Activated naive CD4-positive, alpha-beta T cell treated with anti-CD3 and anti-CD28 coated beads, Interleukin-2, amount 50 U/mL, for 72 hours (primary cell): ENCODE results near the gene TBC1D3B. TPM values are rescaled to one million over a fixed set of nuclear protein-coding genes. Genes with fewer than 3 reads are reported as not detected.
"Not testable (repeated sequence)": the region's sequence is repeated elsewhere in the genome, so short reads cannot be mapped to it uniquely, and the experiment has no call there.

Experiments used
- ATAC-seq, 2 donors: fragments of 150-1000 bp; cut with Tn5 transposase; 2 replicates each; pipeline ENCODE4 v1.10.0; 2021; ENCODE audit warnings: mild to moderate bottlenecking in 2 of 2, moderate library complexity in 2 of 2
- DNase-seq, 2 donors: peaks; one replicate each; pipeline ENCODE4 v3.0.0; 2021 to 2022; ENCODE audit warnings: low spot score in 2 of 2
- H3K27ac Mint-ChIP-seq, 2 donors: one replicate each; pipeline ENCODE4 v1.8.0; 2022; ENCODE audit warnings: mild to moderate bottlenecking in 2 of 2, mixed read lengths in 2 of 2
- H3K36me3 Mint-ChIP-seq, 2 donors: one replicate each; pipeline ENCODE4 v1.8.0; 2022; ENCODE audit warnings: mixed read lengths in 2 of 2
- H3K9me3 Mint-ChIP-seq, 2 donors: one replicate each; pipeline ENCODE4 v1.8.0; 2022; ENCODE audit warnings: mixed read lengths in 2 of 2
- total RNA-seq, 2 donors: library from RNA; stranded (reverse); gene quantifications; one replicate each; pipeline ENCODE4 v1.2.3, GENCODE V29; 2022

Gene TBC1D3B
- total RNA-seq: 1 to 10 TPM; 4.3 to 7.6 TPM

DNA sequence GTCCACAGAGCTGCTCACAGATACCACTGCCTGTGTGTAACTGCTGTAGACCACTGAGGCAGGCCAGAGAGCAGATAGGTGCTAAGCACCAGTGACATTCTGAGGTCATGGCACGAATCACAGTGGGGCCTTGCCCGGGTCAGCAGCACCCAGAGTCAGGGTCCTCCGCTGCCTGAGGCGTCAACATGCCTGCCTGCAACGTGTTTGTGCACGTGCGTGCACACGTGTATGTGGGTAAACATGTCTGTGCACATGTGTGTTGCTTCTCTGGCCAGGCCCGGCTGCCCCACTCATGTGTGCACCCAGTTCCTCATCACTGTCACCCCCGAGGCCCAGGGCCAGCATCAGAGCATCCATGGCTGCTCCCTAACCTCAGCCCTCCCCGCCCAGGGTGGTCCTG lies at the start of gene TBC1D3B:
Gene TBC1D3B, minus strand, starts transcription at position 101 of the 400 bp plus-strand sequence. CDS start 1,586 bp downstream, outside the sequence.
- not testable (repeated sequence) for ATAC-seq, H3K36me3 Mint-ChIP-seq, H3K27ac Mint-ChIP-seq, DNase-seq, H3K9me3 Mint-ChIP-seq

DNA sequence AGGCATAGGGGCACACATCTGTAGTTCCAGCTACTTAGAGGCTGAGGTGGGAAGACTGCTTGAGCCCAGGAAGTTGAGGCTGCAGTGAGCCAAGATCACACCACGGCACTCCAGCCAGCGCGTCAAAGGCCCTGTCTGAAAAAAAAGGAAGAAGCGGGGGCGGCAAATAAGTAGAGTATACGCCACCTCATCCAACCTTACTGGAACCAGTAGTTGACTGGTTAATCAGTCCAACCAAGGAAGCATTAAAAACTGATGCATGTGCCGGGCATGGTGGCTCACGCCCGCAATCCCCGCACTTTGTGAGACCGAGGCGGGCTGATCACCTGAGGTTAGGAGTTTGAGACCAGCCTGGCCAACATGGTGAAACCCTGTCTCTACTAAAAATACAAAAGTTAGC lies 46.5 kb upstream of the TBC1D3B start:
- not testable (repeated sequence) for DNase-seq, H3K36me3 Mint-ChIP-seq, ATAC-seq, H3K27ac Mint-ChIP-seq
- H3K9me3 Mint-ChIP-seq: peaks cover 3 to 10% of the 10 kb centered on the region in 2 donors

DNA sequence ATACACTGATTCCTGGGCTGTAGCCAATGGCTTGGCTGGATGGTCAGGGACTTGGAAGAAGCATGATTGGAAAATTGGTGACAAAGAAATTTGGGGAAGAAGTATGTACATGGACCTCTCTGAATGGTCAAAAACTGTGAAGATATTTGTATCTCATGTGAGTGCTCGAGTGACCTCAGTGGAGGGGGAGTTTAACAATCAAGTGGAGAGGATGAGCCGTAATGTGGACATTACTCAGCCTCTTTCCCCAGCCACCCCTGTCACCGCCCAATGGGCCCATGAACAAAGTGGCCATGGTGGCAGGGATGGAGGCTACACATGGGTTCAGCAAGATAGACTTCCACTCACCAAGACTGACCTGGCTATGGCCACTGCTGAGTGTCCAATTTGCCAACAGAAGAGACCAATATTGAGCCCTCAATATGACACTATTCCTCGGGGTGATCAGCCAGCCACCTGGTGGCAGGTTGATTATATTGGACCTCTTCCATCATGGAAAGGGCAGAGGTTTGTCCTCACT lies 45.2 kb upstream of the TBC1D3B start:
- not testable (repeated sequence) for H3K27ac Mint-ChIP-seq, DNase-seq, ATAC-seq, H3K36me3 Mint-ChIP-seq
- peaks cover 3 to 14% of the 10 kb centered on the region in 2 donors for H3K9me3 Mint-ChIP-seq

DNA sequence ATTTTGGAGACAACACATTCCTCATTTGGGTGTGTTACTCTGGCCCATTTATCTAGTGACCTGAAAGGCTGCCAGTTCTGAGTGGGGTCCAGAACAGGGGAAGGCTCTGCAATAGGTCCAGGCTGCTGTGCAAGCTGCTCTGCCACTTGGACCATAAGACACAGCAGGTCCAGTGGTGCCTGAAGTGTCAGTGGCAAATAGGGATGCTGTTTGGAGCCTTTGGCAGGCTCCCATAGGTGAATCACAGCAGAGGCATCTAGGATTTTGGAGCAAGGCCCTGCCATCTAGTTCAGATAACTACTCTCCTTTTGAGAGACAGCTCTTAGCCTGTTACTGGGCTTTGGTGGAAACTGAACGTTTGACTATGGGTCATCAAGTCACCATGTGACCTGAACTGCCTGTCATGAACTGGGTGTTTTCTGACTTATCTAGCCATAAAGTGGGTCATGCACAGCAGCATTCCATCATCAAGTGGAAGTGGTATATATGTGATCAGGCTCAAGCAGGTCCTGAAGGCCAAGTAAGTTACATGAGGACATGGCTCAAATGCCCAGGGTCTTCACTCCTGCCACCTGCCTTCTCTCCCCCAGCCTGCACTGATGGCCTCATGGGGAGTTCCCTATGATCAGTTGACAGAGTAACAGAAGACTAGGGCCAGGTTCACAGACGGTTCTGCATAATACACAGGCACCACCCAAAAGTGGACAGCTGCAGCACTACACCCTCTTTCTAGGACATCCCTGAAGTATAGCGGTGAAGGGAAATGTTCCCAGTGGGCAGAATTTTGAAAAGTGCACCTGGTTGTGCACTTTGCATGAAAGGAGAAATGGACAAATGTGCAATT lies 44.5 kb upstream of the TBC1D3B start:
- H3K27ac Mint-ChIP-seq, ATAC-seq, DNase-seq, H3K36me3 Mint-ChIP-seq: not testable (repeated sequence)
- H3K9me3 Mint-ChIP-seq: peaks cover 3 to 14% of the 10 kb centered on the region in 2 donors

DNA sequence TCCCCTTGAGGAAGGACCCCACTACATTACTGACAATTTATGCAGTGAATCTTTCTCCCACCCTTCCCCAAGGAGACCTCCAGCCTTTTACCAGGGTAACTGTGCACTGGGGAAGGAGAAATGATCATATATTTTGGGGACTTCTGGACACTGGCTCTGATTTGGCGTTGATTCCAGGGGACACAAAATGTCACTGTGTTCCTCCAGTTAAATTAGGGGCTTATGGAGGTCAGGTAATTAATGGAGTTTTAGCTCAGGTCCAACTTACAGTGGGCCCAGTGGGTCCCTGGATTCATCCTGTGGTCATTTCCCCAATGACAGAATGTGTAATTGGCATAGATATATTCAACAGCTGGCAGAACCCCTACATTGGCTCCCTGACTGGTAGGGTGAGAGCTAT lies 43.1 kb upstream of the TBC1D3B start:
- H3K27ac Mint-ChIP-seq, ATAC-seq, H3K36me3 Mint-ChIP-seq, DNase-seq: not testable (repeated sequence)
- H3K9me3 Mint-ChIP-seq: peaks cover 3 to 14% of the 10 kb centered on the region in 2 donors

DNA sequence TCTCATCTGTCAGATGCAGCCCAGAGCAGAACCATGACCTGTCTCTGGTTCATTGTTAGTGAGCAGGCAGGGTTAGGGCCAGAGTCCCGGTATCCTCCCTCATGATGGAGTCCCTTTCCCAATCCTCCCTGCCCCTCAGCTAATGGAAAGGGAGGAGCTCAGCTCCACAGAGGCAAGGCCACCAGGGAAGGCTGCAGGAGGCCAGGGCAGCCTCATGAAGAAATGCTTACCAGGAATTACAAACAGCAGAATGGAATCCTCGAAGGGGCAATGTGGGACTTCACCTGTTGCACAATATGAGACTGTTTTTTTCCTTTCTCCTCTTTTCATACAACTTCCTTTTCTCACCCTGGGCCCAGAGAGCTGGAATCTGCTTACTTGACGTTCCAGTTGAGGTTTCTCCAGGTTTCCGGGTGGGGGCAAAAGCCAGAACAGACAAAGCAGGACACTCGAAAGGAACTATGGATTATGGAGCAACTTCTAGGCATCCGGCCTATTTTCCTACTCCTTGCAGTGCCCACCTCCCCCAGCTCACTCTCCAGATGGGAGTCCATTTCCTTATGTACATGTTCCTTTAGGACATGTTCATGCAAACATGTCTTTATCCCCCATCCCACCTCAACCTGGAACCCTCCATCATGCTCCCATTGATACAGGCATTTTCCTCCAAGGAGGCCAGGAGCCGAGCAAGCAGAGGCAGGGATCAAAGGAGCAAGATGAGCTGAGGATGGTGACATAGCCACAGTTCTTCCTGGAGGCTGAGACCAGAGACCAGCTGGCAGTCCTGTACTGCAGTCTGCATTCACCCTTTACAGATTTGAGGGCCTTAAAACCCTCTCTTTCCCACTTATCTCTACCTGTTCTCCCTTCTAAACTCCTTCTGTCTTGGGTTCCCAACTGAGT lies 39.2 kb upstream of the TBC1D3B start:
- not testable (repeated sequence) for ATAC-seq, H3K36me3 Mint-ChIP-seq, DNase-seq, H3K27ac Mint-ChIP-seq
- peaks cover 3 to 14% of the 10 kb centered on the region in 2 donors for H3K9me3 Mint-ChIP-seq

DNA sequence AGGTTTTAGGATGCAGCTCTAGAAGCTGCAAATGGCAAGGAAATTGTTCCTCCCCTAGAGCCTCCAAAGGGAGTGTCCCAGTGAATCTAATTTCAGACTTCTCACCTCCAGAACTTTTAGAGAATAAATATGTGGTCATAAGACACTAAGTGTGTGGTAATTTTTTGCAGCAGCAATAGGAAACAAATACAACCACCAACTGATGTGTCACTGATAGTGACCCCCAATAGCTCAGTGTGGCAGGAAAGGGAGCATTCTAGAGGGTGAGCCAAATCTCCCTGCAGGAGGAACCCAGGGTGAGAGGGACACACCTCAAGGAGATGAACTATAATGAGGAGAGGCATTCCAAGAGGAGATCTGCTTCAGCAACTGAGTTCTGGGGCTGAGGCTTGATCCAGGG lies 38.5 kb upstream of the TBC1D3B start:
- Mint-ChIP-seq H3K36me3 (no peaks in the 10 kb centered on the region), H3K27ac (no peak overlapping the region), H3K9me3 (peaks cover 3 to 14% of the 10 kb centered on the region in 2 donors)
- ATAC-seq (no peak), DNase-seq (no peak)

DNA sequence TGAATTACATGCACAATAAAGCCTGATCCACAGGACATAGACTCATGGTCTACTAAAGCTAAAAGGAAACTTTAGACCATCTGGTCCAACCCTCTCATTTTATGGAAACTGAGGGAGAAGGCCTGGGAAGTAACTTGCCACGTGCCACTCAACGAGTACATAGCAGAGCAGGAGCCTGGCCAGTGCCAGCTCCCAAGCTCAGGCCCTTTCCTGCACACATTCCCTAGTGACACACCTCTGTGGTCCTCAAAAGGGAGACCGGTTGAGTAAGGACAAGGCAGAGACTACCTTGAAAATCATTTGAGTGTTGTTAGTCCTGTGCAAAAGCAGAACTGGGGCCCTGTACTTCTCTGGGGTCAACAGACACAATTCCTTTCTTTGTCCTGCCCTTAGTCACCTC lies 37.3 kb upstream of the TBC1D3B start:
- ATAC-seq: no peak
- Mint-ChIP-seq H3K27ac (no peak overlapping the region), H3K9me3 (peaks cover 3 to 9% of the 10 kb centered on the region in 2 donors), H3K36me3 (no peaks in the 10 kb centered on the region)
- no peak for DNase-seq

DNA sequence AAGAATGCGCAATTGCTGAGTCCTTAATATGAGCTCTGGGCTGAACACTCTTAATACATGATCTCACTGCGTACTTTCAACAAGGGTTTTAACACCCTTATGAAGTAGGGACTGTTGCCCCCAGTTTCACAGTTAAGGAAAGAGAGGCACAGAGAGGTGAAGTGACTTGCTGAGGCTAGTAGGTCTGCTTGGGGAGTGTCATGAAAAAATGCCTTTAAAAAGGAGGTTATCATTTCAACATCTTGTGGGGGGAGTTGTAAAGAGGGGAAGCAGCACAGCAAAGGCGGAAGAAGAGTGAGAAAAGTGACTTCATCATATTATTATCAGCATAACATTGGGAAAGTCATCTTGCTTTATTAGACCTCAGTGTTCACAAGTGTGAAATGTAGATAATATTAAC lies 36.5 kb upstream of the TBC1D3B start:
- no peaks in the 10 kb centered on the region for H3K36me3 Mint-ChIP-seq
- ATAC-seq: no peak
- DNase-seq: no peak
- peaks cover 0 to 4% of the 10 kb centered on the region in 2 donors for H3K9me3 Mint-ChIP-seq
- H3K27ac Mint-ChIP-seq: no peak overlapping the region

DNA sequence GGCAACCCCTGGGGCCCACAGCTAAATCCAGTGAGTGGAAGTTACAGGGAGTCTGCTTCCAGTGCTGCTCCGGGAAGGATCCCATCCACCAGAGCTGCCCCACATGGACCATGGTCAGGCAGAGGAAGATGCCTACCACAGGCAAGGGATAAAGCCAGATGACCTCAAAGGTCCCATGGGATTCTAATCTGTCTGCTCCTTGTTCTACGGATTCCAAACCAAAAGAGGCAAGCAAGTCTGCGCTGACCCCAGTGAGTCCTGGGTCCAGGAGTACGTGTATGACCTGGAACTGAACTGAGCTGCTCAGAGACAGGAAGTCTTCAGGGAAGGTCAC lies 35.8 kb upstream of the TBC1D3B start:
- H3K27ac Mint-ChIP-seq: no peak overlapping the region
- no peak for DNase-seq
- no peaks in the 10 kb centered on the region for H3K36me3 Mint-ChIP-seq
- no peak for ATAC-seq
- no peaks in the 10 kb centered on the region for H3K9me3 Mint-ChIP-seq

DNA sequence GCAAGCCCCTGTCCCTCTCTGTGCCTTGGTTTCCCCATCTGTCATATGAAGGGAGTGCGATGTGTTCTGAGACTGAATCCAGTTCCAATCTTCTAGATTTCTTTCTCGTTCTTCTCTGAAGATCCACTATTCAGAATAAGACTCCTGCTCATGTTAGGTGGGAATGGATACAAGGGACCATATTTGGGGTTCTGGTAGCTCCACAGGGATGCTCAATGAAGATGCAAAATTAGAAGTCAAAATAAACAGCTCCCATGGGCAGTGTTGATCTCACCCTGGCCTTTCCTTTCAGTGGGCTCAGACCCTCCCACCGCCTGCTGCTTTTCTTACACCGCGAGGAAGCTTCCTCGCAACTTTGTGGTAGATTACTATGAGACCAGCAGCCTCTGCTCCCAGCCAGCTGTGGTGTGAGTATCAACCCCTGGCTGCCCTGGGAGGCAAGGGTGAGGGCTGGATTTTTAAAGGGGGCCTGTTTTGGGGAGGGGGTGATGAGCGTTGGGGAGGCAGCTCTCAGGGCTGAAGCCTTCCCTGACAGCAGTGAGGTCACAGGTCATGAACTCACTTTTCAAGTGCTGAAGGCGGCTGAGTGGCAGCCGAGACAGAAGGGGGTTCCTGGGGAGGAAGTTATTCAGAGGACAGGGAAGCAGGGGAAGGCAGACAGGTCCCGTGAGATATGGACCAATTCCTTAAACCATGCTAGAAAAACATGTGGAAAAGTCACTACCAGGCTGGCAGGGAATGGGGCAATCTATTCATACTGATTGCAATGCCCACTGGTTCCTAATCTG lies 35.2 kb upstream of the TBC1D3B start:
- H3K36me3 Mint-ChIP-seq, H3K27ac Mint-ChIP-seq, DNase-seq, ATAC-seq, H3K9me3 Mint-ChIP-seq: not testable (repeated sequence)

DNA sequence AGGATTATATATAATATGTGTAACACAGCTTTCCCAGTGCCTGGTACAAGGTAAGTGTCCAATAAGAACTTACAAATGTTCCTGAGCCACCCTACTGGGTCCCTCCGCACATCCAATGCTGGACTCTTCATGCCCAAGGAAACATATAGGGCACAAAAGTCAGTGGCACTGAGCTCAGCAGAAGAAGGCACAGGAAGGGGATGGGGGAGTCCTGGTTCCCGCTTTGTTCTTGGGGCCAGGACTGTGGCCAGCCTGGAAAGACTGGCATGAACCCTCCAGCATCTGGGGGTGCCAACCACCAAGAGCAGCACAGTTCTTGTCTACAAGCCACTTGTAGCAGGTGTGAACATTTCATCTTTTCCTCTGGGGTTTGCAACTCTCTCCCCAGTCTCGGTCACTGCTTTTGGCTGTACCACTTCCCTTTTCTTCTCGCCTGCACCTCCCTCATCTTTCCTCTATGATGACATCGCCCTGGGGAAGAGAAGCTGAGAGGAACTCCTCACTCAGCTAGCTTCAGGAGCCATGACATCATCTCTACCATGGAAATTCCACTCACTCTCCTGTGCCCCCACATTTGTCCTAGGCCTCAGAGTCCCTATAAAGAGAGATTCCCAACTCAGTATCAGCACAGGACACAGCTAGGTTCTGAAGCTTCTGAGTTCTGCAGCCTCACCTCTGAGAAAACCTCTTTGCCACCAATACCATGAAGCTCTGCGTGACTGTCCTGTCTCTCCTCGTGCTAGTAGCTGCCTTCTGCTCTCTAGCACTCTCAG lies 34.2 kb upstream of the TBC1D3B start, which contains the start of gene CCL4L2:
Gene CCL4L2, plus strand, starts transcription at position 625 of the 773 bp plus-strand sequence.
- H3K9me3 Mint-ChIP-seq, DNase-seq, H3K27ac Mint-ChIP-seq, H3K36me3 Mint-ChIP-seq: not testable (repeated sequence)
- peak; percentile 45 to 67 for ATAC-seq

DNA sequence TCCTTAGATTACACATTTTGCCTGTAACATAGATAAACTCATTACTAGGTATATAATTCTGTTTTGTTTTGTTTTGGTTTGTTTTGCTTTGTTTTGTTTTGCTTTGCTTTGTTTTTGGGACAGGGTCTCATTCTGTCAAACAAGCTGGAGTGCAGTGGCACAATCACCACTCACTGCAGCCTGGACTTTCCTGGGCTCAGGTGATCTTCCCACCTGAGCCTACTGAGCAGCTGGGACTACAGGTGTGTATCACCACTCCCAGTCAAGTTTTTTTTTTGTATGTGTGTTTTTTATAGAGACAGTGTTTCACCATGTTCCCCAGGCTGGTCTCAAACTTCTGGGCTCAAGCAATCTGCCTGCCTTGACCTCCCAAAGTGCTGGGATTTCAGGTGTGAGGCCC lies 33.1 kb upstream of the TBC1D3B start:
- no peak overlapping the region for H3K27ac Mint-ChIP-seq
- ATAC-seq: no peak
- H3K36me3 Mint-ChIP-seq: no peaks in the 10 kb centered on the region
- no peak for DNase-seq
- H3K9me3 Mint-ChIP-seq: no peaks in the 10 kb centered on the region

DNA sequence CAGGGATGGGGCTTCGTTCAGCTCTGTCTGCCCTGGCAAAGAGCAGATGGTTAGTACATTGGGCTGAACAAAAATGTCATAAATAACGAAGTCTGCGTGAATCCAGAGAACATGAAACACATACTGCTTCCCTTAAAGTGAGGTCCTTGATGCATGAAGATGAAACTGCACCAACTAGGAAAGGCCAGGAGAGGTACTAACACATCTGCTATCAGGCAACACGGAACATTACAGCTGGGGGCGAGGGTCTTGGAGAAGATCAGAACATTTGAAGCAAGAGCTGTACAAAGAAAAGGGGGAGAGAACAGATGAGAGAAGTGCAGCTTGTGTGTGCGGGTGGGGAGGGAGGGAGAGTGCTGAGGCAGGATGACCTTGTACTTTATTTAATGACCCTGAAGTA lies 30.9 kb upstream of the TBC1D3B start:
- H3K36me3 Mint-ChIP-seq, DNase-seq, H3K27ac Mint-ChIP-seq, ATAC-seq, H3K9me3 Mint-ChIP-seq: not testable (repeated sequence)

DNA sequence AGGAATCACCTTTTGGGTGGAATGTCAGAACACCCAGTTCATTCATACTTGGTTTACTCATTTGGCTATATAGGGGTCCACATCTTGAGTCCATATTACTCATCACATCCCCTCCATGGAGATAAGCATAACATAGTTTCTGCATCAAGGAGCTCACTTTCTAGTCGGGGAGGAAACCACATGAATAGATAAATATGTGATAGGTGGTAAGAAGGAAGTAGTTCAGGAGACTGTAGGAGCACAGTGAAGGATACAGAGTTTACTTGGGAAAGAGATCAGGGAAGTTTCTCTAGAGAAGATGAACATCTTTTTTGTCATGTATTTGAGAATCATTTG lies 30.0 kb upstream of the TBC1D3B start:
- H3K9me3 Mint-ChIP-seq, H3K36me3 Mint-ChIP-seq, H3K27ac Mint-ChIP-seq, DNase-seq: not testable (repeated sequence)
- ATAC-seq: peak in 1 of 2 donors; percentile 28
